Mesodermal cell (in vitro differentiated cells): ENCODE measurements around the gene RAPGEF4.

Source experiments
- H3K27ac ChIP-seq: 2 replicates; pipeline ENCODE4 v1.7.0; 2013; ENCODE audit warnings: mild to moderate bottlenecking, low read depth, low read length, moderate library complexity; ENCODE audit not compliant: severe bottlenecking
- H3K36me3 ChIP-seq: 2 replicates; pipeline ENCODE4 v1.7.1; 2013; ENCODE audit warnings: mild to moderate bottlenecking, low read length, moderate library complexity; ENCODE audit not compliant: control insufficient read depth, insufficient read depth
- H3K4me1 ChIP-seq: one replicate; pipeline ENCODE4 v1.7.1; 2013; ENCODE audit warnings: mild to moderate bottlenecking, low read length; ENCODE audit not compliant: insufficient read depth, control insufficient read depth, poor library complexity, severe bottlenecking
- H3K4me3 ChIP-seq: 2 replicates; pipeline ENCODE4 v1.7.0; 2013; ENCODE audit warnings: low read length, control low read depth, mild to moderate bottlenecking; ENCODE audit not compliant: insufficient read depth, poor library complexity, severe bottlenecking; ENCODE audit errors: extremely low read depth
- H3K9me3 ChIP-seq: 2 replicates; pipeline ENCODE4 v1.7.1; 2013; ENCODE audit warnings: mild to moderate bottlenecking, low read length, moderate library complexity; ENCODE audit not compliant: control insufficient read depth
- WGBS, 2 experiments: methylation state at CpG; one replicate each; pipeline ENCODE4 v1.1.5; 2013; ENCODE audit warnings: missing lambda C conversion rate in 2 of 2; ENCODE audit not compliant: insufficient coverage in 2 of 2; 5-methylcytosine and 5-hydroxymethylcytosine counted together

RAPGEF4 gene

DNA sequence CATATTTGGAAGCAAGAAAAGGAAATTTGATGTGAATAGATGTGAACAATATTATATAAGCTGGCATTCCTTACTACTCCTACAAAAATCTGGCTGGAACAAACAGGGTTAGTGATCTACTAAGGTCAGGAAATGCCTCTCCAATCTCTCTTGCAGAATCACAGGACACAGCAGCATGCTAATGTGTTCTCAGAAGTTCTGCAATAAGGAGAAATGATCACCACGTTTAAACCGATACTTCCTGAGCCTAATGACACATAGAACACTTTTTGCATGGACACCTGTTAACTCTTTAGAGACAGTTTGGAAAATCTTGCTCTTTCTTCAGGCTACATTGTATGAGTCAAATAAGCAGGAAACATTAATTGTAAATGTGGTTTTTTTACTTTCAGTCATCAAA is 250.4 kb downstream of the RAPGEF4 start:
- H3K4me1 ChIP-seq = peaks cover 14% of the 10 kb centered on the region
- no peak overlapping the region for H3K27ac ChIP-seq
- H3K4me3 ChIP-seq = no peak overlapping the region
- no peaks in the 10 kb centered on the region for H3K36me3 ChIP-seq
- 47% methylated on average over 2 of the region's 2 CpGs; no CpG with 5 or more reads in 1 of the 2 experiments for WGBS, 2 experiments
- H3K9me3 ChIP-seq = no peaks in the 10 kb centered on the region

DNA sequence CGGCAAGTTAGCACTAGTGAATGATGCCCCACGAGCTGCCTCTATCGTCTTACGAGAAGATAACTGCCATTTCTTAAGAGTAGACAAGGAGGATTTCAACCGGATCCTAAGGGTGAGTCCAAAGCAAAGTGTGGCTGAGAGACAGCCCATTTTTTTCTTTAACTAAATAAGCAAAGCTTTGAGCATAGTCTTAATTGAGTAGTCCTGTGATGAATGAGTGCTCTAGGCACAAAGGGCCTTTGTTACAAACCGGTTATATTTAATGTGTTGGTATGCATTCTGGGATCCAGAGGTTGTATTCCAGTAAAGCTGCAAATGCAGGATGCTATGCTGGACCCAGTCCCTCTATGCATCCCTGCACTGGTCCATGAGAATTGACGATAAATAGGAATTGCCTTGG is 253.1 kb downstream of the RAPGEF4 start:
- no peak overlapping the region for H3K27ac ChIP-seq
- WGBS, 2 experiments = 90 to 91% methylated on average over 6 of the region's 7 CpGs

DNA sequence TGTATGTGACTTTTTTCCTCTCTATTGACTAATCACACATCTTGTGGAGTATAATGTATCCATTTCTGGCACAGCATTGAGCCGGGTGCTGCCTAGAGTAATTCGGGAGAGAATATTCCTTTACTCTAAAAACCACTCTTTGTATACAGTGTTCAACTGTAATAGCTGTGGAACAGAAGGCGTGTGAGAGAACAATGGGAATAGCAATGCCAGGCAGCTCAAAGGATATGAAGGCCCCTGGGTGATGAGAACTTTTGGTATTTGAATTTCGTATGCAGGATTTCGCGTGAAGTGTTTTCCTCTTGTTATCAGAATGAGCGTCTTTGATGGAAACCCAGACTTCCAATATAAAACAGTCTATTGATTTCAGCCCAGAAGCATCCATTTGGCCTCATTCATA is 255.4 kb downstream of the RAPGEF4 start:
- Histone ChIP-seq H3K4me3 (no peak overlapping the region), H3K36me3 (no peaks in the 10 kb centered on the region), H3K4me1 (peaks cover 18% of the 10 kb centered on the region), H3K9me3 (no peaks in the 10 kb centered on the region), H3K27ac (no peak overlapping the region)
- WGBS, 2 experiments = 95 to 100% methylated on average over 1 to 4 of the region's 7 CpGs

More for the DNA sequence above, 253.1 kb downstream of the RAPGEF4 start:
- Histone ChIP-seq H3K4me3 (no peak overlapping the region), H3K4me1 (peaks cover 14% of the 10 kb centered on the region), H3K36me3 (no peaks in the 10 kb centered on the region), H3K9me3 (no peaks in the 10 kb centered on the region)

DNA sequence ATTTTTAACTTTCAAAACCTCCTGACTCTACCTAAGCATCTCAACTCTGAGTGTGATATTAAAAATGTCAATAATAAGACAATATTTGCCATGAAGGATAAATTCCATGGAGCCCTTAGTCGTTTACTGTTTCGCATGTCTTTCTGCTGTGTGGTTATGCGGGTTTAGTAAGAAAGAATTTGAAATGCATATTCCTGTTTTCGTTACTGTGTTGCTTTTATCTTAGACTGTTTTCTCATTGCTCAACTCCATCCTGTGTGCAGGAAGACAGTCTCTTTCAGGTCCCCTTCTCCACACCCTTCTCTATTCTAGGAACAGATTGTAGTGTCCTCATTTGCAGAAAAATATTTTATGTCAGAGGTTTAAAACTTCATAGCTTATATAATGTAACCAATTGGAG is 257.5 kb downstream of the RAPGEF4 start:
- Histone ChIP-seq H3K36me3 (no peaks in the 10 kb centered on the region), H3K9me3 (no peaks in the 10 kb centered on the region), H3K27ac (no peak overlapping the region), H3K4me1 (peaks cover 24% of the 10 kb centered on the region), H3K4me3 (no peak overlapping the region)
- 83 to 100% methylated on average over 2 to 3 of the region's 4 CpGs for WGBS, 2 experiments

DNA sequence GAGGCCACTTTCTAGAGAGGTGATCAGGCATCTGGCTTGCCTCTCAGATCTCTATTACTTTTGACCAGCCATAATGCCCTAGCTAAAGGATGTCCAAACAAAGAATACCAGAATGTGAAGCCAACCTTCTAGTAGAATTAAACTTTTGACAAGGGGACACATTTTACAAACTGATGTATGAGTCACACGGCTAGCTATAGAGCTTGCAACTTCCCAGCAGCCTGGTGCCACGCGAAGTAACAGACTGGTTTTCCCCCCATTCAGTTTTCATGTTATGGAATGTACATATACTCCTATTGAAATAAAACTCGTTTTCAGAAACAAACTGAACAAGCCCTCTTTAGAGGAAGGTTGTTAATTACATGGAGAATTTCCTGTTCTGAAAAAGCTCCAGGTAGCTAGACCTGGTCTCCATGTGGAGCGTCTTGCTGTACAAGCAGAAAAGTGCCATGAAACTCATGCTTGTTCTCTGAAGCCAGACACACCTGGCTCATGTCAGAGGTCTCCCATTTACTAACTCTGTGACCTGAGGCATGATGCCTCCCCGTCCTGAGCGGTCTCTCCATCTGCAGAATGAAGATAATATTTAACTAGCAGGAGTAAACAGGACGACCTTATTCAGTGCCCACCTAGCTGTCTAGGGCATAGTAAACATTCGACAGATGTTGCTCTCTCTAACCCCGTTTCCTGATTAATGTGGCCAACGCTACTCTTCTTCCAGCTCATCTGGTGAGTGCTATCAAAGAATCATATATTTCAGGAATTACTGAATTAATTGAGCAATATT is 258.5 kb downstream of the RAPGEF4 start:
- 97 to 98% methylated on average over 6 of the region's 11 CpGs for WGBS, 2 experiments
- Histone ChIP-seq H3K27ac (no peak overlapping the region), H3K9me3 (no peaks in the 10 kb centered on the region), H3K4me1 (peaks cover 24% of the 10 kb centered on the region), H3K36me3 (no peaks in the 10 kb centered on the region), H3K4me3 (no peak overlapping the region)

DNA sequence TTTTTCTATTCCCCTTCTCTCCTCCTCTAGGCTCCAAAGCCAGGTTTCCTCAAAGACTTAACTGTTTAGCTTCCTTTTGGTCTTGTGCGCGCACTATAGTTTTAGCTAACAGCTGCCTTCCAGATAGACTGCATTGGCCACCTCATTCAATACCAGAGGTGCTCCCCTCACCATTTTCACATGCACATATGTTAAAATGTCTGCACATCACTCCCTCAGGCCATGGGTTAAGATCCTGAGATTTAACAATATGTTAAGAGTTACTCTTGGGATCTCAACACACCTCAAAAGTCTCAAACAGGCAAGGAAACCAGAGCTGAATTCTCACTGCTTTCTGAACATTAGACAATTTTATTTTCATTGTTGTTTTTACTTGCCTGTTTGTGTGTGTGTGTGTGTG is 259.2 kb downstream of the RAPGEF4 start:
- H3K36me3 ChIP-seq = no peaks in the 10 kb centered on the region
- no peak overlapping the region for H3K27ac ChIP-seq
- no peak overlapping the region for H3K4me3 ChIP-seq
- no peaks in the 10 kb centered on the region for H3K9me3 ChIP-seq
- peaks cover 24% of the 10 kb centered on the region for H3K4me1 ChIP-seq
- WGBS, 2 experiments = 75% methylated on average over 2 of the region's 2 CpGs

DNA sequence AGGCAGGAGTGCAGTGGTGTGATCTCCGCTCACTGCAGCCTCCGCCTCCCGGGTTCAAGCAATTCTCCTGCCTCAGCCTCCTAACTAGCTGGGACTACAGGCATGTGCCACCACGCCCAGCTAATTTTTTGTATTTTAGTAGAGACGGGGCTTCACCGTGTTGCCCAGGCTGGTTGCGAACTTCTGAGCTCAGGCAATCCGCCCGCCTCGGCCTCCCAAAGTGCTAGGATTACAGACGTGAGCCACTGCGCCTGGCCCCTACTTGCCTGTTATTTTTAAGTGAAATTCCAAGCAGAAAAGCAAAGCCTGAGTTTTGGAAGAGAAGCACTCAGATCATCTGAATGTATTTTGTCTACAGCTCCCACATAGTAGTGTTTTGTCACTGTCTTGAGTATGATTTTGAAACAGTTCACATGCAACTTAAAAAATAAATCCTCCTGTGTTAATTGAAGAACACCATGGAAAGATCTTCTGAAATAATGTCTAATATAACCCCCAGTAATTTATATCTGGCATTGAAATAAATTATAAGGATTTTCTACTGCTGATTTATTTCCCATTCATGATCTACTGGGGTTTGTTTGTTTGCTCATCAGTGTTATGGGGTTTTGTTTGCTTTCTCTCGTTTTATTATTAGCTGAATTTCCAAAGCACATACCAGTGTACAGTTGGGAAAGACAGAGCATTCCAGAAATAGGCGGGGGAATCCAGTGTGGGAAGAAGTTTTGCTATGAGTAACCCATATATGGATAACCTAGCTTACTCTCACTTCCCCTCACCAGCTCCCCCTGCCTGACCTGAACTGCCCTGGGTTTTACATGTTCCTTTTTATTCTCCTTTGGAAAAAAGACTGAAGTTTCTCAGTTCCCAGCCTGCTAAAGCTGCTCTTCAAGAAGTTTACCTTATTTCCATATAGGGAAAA is 259.9 kb downstream of the RAPGEF4 start:
- 88 to 93% methylated on average over 9 to 12 of the region's 14 CpGs for WGBS, 2 experiments
- peaks cover 24% of the 10 kb centered on the region for H3K4me1 ChIP-seq
- H3K4me3 ChIP-seq = no peak overlapping the region
- no peak overlapping the region for H3K27ac ChIP-seq
- H3K36me3 ChIP-seq = no peaks in the 10 kb centered on the region
- H3K9me3 ChIP-seq = no peaks in the 10 kb centered on the region

DNA sequence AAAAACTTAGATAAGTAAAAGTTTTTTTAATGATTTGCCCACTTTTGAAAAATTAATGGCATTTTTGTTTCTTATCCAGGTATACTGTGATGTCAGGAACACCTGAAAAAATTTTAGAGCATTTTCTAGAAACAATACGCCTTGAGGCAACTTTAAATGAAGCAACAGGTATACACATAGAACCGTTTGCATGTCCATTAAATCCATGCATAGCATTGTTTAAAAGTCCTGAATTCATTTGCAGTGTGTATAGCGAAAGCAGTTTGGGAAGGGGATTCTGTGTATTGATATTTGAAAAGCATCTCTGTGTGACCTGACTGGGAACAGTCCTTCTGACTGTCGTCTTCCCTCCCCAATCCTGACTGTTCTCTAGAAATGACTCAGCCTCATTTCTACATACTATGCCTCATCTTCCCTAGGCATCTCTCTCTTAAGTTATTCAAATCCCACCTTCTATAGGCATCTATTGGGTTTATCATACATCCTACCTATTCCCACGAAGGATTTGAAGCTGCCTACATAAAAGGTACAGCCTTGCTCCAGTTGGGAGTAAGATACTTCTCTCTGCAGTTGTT is 260.8 kb downstream of the RAPGEF4 start:
- Histone ChIP-seq H3K4me3 (no peak overlapping the region), H3K36me3 (no peaks in the 10 kb centered on the region), H3K27ac (no peak overlapping the region), H3K9me3 (no peaks in the 10 kb centered on the region), H3K4me1 (peaks cover 24% of the 10 kb centered on the region)
- WGBS, 2 experiments = 86 to 90% methylated on average over 2 to 3 of the region's 5 CpGs

DNA sequence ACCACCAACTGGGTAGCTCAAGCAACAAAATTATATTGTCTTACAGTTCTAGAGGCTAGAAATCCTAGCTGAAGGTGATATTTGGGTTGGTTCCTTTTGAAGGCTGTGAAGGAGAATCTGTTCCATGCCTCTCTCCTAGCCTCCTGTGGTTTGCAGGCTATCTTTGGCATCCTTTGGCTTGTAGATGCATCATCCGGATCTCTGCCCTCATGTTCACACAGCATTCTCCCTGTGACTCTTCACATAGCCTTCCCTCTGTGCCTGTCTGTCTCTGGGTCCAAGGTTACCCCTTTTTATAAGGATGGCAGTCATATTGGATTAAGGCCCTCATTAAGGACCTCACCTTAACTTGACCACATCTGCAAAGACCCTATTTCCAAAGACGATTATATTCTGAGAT is 261.4 kb downstream of the RAPGEF4 start:
- H3K27ac ChIP-seq = no peak overlapping the region
- H3K4me3 ChIP-seq = no peak overlapping the region
- H3K9me3 ChIP-seq = no peaks in the 10 kb centered on the region
- H3K4me1 ChIP-seq = peaks cover 24% of the 10 kb centered on the region
- WGBS, 2 experiments = 100% methylated on average over 1 of the region's 2 CpGs
- no peaks in the 10 kb centered on the region for H3K36me3 ChIP-seq

DNA sequence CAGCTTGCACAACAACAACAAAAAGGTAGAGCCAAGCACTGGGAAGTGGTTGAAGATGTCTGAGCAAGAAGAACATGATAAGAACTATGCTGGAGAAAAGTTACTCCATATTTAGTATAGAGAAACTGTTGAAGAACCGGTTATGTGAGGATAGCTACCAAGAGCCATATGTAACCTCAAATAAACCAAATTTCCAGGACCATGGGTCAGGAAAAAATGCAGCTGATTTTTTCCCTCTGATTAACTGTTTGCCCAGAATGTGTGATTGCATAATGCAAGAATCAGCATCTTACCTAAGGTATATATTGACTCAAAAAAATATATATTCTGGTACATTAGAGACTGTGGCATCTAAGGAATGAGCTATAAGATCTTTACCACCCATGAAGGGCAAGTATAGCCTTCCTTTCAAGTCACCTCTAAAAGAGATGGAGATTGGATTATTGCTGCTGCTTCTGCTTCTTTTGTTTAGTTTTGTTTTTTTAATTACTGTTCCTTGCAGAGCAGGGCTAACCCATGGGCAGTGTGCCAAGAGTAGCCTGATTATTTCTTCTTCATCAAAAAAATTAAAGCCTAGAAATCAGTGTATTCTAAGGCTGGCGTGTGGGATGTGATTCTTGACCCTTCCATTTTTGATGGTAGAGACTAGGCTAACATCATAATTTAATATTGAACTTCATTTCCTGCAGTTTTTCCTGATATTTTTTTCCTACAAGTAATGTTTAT is 263.1 kb downstream of the RAPGEF4 start:
- no CpG with 5 or more reads among the region's 2 CpGs for WGBS, 2 experiments
- no peak overlapping the region for H3K27ac ChIP-seq
- H3K4me1 ChIP-seq = peaks cover 30% of the 10 kb centered on the region
- H3K4me3 ChIP-seq = no peak overlapping the region
- no peaks in the 10 kb centered on the region for H3K9me3 ChIP-seq
- H3K36me3 ChIP-seq = no peaks in the 10 kb centered on the region
